Measurements from ENCODE around the gene CAMK4. TPM values are rescaled to one million over a fixed set of nuclear protein-coding genes. Genes with fewer than 3 reads are reported as not detected.

CAMK4 gene
- total RNA-seq, 4 donors from 2014 or later = 0.42 to 5.3 (median 3.5) TPM

GRCh38 chr5:111514087-111514486 lies 289.9 kb downstream of the CAMK4 start:
- TF ChIP-seq POLR2AphosphoS5 (IDR thresholded peaks at IDR 0.05) (no peak), POLR2A (IDR thresholded peaks at IDR 0.05; ENCODE audit: low read depth) (no peak), EP300 (IDR thresholded peaks at IDR 0.05) (no peak)
- TF ChIP-seq, protein P1, sequence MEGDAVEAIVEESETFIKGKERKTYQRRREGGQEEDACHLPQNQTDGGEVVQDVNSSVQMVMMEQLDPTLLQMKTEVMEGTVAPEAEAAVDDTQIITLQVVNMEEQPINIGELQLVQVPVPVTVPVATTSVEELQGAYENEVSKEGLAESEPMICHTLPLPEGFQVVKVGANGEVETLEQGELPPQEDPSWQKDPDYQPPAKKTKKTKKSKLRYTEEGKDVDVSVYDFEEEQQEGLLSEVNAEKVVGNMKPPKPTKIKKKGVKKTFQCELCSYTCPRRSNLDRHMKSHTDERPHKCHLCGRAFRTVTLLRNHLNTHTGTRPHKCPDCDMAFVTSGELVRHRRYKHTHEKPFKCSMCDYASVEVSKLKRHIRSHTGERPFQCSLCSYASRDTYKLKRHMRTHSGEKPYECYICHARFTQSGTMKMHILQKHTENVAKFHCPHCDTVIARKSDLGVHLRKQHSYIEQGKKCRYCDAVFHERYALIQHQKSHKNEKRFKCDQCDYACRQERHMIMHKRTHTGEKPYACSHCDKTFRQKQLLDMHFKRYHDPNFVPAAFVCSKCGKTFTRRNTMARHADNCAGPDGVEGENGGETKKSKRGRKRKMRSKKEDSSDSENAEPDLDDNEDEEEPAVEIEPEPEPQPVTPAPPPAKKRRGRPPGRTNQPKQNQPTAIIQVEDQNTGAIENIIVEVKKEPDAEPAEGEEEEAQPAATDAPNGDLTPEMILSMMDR (IDR thresholded peaks at IDR 0.05) = no peak
- no peak for DNase-seq (ENCODE audit: extremely low spot score)
- WGBS = 82% methylated on average over 3 of the region's 3 CpGs
- Histone ChIP-seq H3K9me3 (no peaks in the 10 kb centered on the region), H3K36me3 (no peaks in the 10 kb centered on the region), H3K27me3 (no peaks in the 10 kb centered on the region), H3K4me3 (no peak overlapping the region), H3K4me1 (peaks cover 10 to 30% (median 21%) of the 10 kb centered on the region in 4 donors), H3K27ac (replicated peaks in 1 of 4) (no peak overlapping the region)
- intact Hi-C loops (cut with DNase I) = no loop called here

GRCh38 chr5:111517853-111518501 lies 293.8 kb downstream of the CAMK4 start:
- 97% methylated on average over 5 of the region's 5 CpGs for WGBS
- H3K4me3 ChIP-seq = no peak overlapping the region
- intact Hi-C loops (cut with DNase I) = no loop called here

DNA sequence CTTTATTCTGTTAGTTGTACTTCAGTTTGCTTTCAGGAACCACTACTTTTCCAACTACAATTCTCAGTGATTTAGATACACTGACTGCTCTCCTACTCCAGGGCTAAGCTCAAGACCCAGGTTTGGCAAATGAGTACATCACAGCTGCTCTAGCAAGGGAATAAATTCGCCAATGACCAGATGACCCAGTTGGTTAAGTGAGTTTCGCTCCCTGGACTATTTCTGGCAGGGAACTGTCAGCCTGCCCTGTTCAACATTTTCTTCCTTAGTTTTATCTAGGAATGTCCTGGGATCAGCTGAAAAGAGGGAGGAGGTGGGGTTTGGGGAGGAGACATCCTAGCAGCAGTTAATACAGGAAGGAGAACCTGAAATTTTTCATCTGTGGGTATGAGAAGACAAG lies 294.6 kb downstream of the CAMK4 start:
- H3K27me3 ChIP-seq = peaks cover 0 to 6% (median 0%) of the 10 kb centered on the region in 4 donors
- TF ChIP-seq, protein P1 (IDR thresholded peaks at IDR 0.05) = no peak
- TF ChIP-seq POLR2A (IDR thresholded peaks at IDR 0.05; ENCODE audit: low read depth) = no peak
- no peak for TF ChIP-seq POLR2AphosphoS5 (IDR thresholded peaks at IDR 0.05)
- TF ChIP-seq EP300 (IDR thresholded peaks at IDR 0.05) = no peak
- no peak for DNase-seq (ENCODE audit: extremely low spot score)
- no peaks in the 10 kb centered on the region for H3K36me3 ChIP-seq
- 94% methylated on average over 2 of the region's 2 CpGs for WGBS
- peaks cover 0 to under 1% (median 0%) of the 10 kb centered on the region in 4 donors for H3K4me1 ChIP-seq
- intact Hi-C loops (cut with DNase I) = no loop called here
- H3K4me3 ChIP-seq = no peak overlapping the region
- H3K27ac ChIP-seq (replicated peaks in 1 of 4) = no peak overlapping the region
- H3K9me3 ChIP-seq = no peaks in the 10 kb centered on the region

More at GRCh38 chr5:111517853-111518501, 293.8 kb downstream of the CAMK4 start:
- TF ChIP-seq EP300 (IDR thresholded peaks at IDR 0.05) (no peak), POLR2AphosphoS5 (IDR thresholded peaks at IDR 0.05) (no peak)
- Histone ChIP-seq H3K36me3 (no peaks in the 10 kb centered on the region), H3K27ac (replicated peaks in 1 of 4) (no peak overlapping the region), H3K4me1 (peaks cover 4 to 8% (median 6%) of the 10 kb centered on the region in 4 donors), H3K27me3 (peaks cover 0 to 5% (median 0%) of the 10 kb centered on the region in 4 donors), H3K9me3 (no peaks in the 10 kb centered on the region)
- no peak for DNase-seq (ENCODE audit: extremely low spot score)

DNA sequence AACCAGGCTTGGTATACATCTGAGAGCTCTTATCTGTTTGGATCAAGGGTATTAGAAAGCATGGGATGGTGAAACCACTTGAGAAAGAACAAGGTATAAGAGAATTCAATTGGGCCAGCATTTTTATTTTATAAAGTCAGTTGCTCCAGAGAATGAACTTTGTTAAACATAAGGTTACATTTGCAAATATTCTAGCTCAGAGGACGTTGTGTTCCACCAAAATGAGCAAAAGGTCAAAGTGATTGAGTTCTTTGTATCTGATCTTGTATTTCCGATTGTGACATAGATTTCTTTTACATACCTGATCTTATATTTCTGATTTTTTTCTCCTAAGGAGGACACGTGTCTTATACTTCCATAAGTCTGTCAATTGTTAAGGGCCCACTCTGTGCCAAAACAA lies 296.7 kb downstream of the CAMK4 start:
- DNase-seq (ENCODE audit: extremely low spot score) = no peak
- H3K36me3 ChIP-seq = no peaks in the 10 kb centered on the region
- no peak overlapping the region for H3K27ac ChIP-seq (replicated peaks in 1 of 4)
- no peaks in the 10 kb centered on the region for H3K4me1 ChIP-seq
- no peaks in the 10 kb centered on the region for H3K9me3 ChIP-seq
- H3K27me3 ChIP-seq = peaks cover 0 to 6% (median 0%) of the 10 kb centered on the region in 4 donors
- no peak overlapping the region for H3K4me3 ChIP-seq
- TF ChIP-seq POLR2AphosphoS5 (IDR thresholded peaks at IDR 0.05) (no peak), EP300 (IDR thresholded peaks at IDR 0.05) (no peak), POLR2A (IDR thresholded peaks at IDR 0.05; ENCODE audit: low read depth) (no peak)
- TF ChIP-seq, protein P1 (IDR thresholded peaks at IDR 0.05) = no peak
- intact Hi-C loops (cut with DNase I) = no loop called here
- WGBS = 82% methylated on average over 3 of the region's 3 CpGs

- TF ChIP-seq, protein P1 (IDR thresholded peaks at IDR 0.05) = no peak
- no peak for TF ChIP-seq POLR2AphosphoS5 (IDR thresholded peaks at IDR 0.05)
- TF ChIP-seq POLR2A (IDR thresholded peaks at IDR 0.05; ENCODE audit: low read depth) = no peak
- no peak for TF ChIP-seq EP300 (IDR thresholded peaks at IDR 0.05)
- Histone ChIP-seq H3K27ac (replicated peaks in 1 of 4) (no peak overlapping the region), H3K4me3 (no peak overlapping the region), H3K36me3 (no peaks in the 10 kb centered on the region), H3K27me3 (no peaks in the 10 kb centered on the region), H3K9me3 (no peaks in the 10 kb centered on the region), H3K4me1 (peaks cover 0 to 11% (median 4%) of the 10 kb centered on the region in 4 donors)
- intact Hi-C loops (cut with DNase I) = no loop called here
- DNase-seq (ENCODE audit: extremely low spot score) = no peak
- WGBS = 90% methylated on average over 3 of the region's 3 CpGs
These were observed 303.9 kb downstream of the CAMK4 start for GRCh38 chr5:111528056-111528455.
